ENCODE data around the gene KCNQ5.

Gene KCNQ5

DNA sequence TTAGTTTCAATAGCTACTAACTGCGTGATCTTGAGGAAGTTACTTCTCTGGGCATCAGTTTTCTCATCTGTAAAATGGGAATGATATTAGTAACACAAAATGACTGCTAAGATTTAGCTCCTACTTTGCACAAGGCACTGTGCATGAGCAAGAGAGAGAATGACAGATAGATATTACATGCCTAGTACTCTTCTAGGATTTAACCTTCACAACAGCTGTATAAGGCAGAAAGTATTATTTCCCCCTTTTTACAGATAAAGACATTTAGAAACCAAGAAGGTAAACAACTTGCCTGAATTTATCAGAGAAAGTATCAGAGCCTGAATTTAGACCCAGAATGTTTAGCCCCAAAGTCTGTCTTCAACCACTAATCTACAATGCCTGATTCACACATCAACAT lies 321.8 kb downstream of the KCNQ5 start:
- H3F3A ChIP-seq (ENCODE audit: insufficient read depth, low read length) = no peaks in the 10 kb centered on the region
- no peaks in the 10 kb centered on the region for H3K9me3 ChIP-seq (ENCODE audit: low read length)
- no peak overlapping the region for H3K9ac ChIP-seq (ENCODE audit: low read length)
- no peak overlapping the region for H3K4me2 ChIP-seq (ENCODE audit: low read length)
- H3K9me2 ChIP-seq (ENCODE audit: low read depth, low read length) = no peaks in the 10 kb centered on the region
- no peaks in the 10 kb centered on the region for H3K27me3 ChIP-seq (ENCODE audit: insufficient read depth, low read length)
- no peaks in the 10 kb centered on the region for H3K4me1 ChIP-seq (ENCODE audit: insufficient read depth, low read length, severe bottlenecking)
- no peaks in the 10 kb centered on the region for H4K20me1 ChIP-seq (ENCODE audit: insufficient read depth, low read length)
- H3K79me2 ChIP-seq (ENCODE audit: insufficient read depth, low read length) = no peaks in the 10 kb centered on the region
- no peak overlapping the region for H2AFZ ChIP-seq (ENCODE audit: low read length)
- TF ChIP-seq EZH2 (IDR thresholded peaks at IDR 0.05; ENCODE audit: borderline replicate concordance, low read length) = no peak
- TF ChIP-seq, protein P1, sequence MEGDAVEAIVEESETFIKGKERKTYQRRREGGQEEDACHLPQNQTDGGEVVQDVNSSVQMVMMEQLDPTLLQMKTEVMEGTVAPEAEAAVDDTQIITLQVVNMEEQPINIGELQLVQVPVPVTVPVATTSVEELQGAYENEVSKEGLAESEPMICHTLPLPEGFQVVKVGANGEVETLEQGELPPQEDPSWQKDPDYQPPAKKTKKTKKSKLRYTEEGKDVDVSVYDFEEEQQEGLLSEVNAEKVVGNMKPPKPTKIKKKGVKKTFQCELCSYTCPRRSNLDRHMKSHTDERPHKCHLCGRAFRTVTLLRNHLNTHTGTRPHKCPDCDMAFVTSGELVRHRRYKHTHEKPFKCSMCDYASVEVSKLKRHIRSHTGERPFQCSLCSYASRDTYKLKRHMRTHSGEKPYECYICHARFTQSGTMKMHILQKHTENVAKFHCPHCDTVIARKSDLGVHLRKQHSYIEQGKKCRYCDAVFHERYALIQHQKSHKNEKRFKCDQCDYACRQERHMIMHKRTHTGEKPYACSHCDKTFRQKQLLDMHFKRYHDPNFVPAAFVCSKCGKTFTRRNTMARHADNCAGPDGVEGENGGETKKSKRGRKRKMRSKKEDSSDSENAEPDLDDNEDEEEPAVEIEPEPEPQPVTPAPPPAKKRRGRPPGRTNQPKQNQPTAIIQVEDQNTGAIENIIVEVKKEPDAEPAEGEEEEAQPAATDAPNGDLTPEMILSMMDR (IDR thresholded peaks at IDR 0.05; ENCODE audit: low read length) = no peak
- no peaks in the 10 kb centered on the region for H3K36me3 ChIP-seq (ENCODE audit: insufficient read depth, low read length)
- no peak overlapping the region for H3K27ac ChIP-seq (ENCODE audit: low read depth, low read length, poor library complexity, severe bottlenecking)
- no peak overlapping the region for H3K4me3 ChIP-seq (ENCODE audit: low read depth, low read length, poor library complexity, severe bottlenecking)

DNA sequence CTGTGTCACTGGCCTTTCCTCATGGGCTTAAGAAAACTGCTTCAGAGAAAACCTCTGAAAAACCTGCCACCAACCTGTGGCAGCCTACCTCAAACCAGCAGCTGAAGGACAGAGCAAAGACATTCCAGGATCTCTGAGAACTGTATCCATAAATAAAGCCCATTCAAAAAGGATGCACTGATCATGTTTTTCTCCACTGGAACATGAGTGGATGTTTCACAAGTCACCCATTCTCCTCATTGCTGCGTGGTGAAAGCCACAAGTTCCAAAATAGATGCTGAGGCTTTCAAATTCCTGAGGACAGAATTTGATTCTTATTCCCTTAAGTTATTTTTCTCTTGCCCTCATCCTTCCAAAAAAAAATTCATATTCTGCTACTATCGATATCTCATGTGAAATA lies 322.8 kb downstream of the KCNQ5 start:
- no peak overlapping the region for H2AFZ ChIP-seq (ENCODE audit: low read length)

DNA sequence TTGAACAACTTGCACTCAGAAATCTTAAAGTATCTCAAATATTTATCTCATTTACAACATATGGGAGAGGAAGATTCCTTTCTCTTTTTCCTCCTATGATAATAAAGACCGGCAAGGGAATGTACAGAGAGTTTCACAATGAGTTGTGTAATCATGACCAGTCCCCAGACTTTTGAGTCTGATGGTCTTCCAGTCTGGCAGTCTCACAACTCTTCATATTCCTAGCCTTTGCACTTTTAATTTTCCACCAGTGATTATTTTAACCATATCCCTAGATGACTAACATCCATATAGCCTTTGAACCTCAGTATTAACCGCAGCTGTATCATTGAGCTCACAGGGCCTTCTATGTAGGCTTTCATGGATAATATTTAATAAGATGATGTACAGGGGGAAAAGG lies 324.9 kb downstream of the KCNQ5 start:
- Histone ChIP-seq H3K9me2 (ENCODE audit: low read depth, low read length) (no peaks in the 10 kb centered on the region), H3K4me1 (ENCODE audit: insufficient read depth, low read length, severe bottlenecking) (no peaks in the 10 kb centered on the region), H3K36me3 (ENCODE audit: insufficient read depth, low read length) (no peaks in the 10 kb centered on the region), H2AFZ (ENCODE audit: low read length) (no peak overlapping the region), H3K9ac (ENCODE audit: low read length) (no peak overlapping the region), H3F3A (ENCODE audit: insufficient read depth, low read length) (no peaks in the 10 kb centered on the region), H3K4me3 (ENCODE audit: low read depth, low read length, poor library complexity, severe bottlenecking) (no peak overlapping the region), H3K9me3 (ENCODE audit: low read length) (no peaks in the 10 kb centered on the region), H3K4me2 (ENCODE audit: low read length) (no peak overlapping the region), H3K27ac (ENCODE audit: low read depth, low read length, poor library complexity, severe bottlenecking) (no peak overlapping the region), H3K79me2 (ENCODE audit: insufficient read depth, low read length) (no peaks in the 10 kb centered on the region), H4K20me1 (ENCODE audit: insufficient read depth, low read length) (no peaks in the 10 kb centered on the region), H3K27me3 (ENCODE audit: insufficient read depth, low read length) (no peaks in the 10 kb centered on the region)
- TF ChIP-seq EZH2 (IDR thresholded peaks at IDR 0.05; ENCODE audit: borderline replicate concordance, low read length) = no peak
- TF ChIP-seq, protein P1 (IDR thresholded peaks at IDR 0.05; ENCODE audit: low read length) = no peak

More for the DNA sequence above, 322.8 kb downstream of the KCNQ5 start:
- no peak overlapping the region for H3K9ac ChIP-seq (ENCODE audit: low read length)
- no peaks in the 10 kb centered on the region for H3F3A ChIP-seq (ENCODE audit: insufficient read depth, low read length)
- no peaks in the 10 kb centered on the region for H3K4me1 ChIP-seq (ENCODE audit: insufficient read depth, low read length, severe bottlenecking)
- H3K4me2 ChIP-seq (ENCODE audit: low read length) = no peak overlapping the region
- H3K36me3 ChIP-seq (ENCODE audit: insufficient read depth, low read length) = no peaks in the 10 kb centered on the region
- TF ChIP-seq, protein P1 (IDR thresholded peaks at IDR 0.05; ENCODE audit: low read length) = no peak
- TF ChIP-seq EZH2 (IDR thresholded peaks at IDR 0.05; ENCODE audit: borderline replicate concordance, low read length) = no peak
- H3K79me2 ChIP-seq (ENCODE audit: insufficient read depth, low read length) = no peaks in the 10 kb centered on the region
- no peak overlapping the region for H3K4me3 ChIP-seq (ENCODE audit: low read depth, low read length, poor library complexity, severe bottlenecking)
- H3K27me3 ChIP-seq (ENCODE audit: insufficient read depth, low read length) = no peaks in the 10 kb centered on the region
- no peaks in the 10 kb centered on the region for H4K20me1 ChIP-seq (ENCODE audit: insufficient read depth, low read length)
- H3K9me2 ChIP-seq (ENCODE audit: low read depth, low read length) = no peaks in the 10 kb centered on the region
- no peaks in the 10 kb centered on the region for H3K9me3 ChIP-seq (ENCODE audit: low read length)
- no peak overlapping the region for H3K27ac ChIP-seq (ENCODE audit: low read depth, low read length, poor library complexity, severe bottlenecking)
